Prostate gland (tissue), 2 donors: ENCODE results near the gene C17orf67.

Experiments
- POLR2AphosphoS5 ChIP-seq: sonication (generic); formaldehyde crosslinking; IDR thresholded peaks from one replicate; pipeline ENCODE4 v1.6.1; 2017; ENCODE audit warnings: antibody characterized with exemption
- TF ChIP-seq, protein P1 (sequence below), 4 experiments: fragments of 200-600 bp in 2 of 4; fragments of 450-650 bp in 2 of 4; sonication (generic) in 2 of 4; IDR thresholded peaks; 1 replicate in 3 of 4; 2 replicates in 1 of 4; pipeline ENCODE4 v1.5.1; 2016 to 2019; ENCODE audit warnings: antibody characterized with exemption in 4 of 4, mild to moderate bottlenecking in 2 of 4, moderate library complexity in 2 of 4

DNA sequence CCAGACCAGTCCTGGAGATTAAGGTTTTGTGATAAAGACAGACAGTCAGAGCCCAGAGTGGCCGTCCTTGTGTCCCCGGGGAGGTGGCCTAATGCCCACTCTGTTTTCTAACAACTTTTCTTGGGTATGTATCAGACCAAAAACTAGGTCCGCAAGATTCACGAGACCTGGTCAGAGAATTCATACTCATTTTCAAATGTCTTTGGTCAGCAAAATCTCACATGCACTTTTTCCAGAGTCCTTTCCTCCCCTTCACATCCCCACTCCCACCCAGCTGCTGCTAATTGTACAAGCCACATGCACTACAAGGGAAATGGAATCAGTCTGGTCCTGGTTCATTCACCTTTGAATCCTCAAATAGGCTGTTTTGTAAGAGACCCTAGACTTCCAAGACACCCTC lies 61.7 kb downstream of the C17orf67 start:
- TF ChIP-seq, protein P1, sequence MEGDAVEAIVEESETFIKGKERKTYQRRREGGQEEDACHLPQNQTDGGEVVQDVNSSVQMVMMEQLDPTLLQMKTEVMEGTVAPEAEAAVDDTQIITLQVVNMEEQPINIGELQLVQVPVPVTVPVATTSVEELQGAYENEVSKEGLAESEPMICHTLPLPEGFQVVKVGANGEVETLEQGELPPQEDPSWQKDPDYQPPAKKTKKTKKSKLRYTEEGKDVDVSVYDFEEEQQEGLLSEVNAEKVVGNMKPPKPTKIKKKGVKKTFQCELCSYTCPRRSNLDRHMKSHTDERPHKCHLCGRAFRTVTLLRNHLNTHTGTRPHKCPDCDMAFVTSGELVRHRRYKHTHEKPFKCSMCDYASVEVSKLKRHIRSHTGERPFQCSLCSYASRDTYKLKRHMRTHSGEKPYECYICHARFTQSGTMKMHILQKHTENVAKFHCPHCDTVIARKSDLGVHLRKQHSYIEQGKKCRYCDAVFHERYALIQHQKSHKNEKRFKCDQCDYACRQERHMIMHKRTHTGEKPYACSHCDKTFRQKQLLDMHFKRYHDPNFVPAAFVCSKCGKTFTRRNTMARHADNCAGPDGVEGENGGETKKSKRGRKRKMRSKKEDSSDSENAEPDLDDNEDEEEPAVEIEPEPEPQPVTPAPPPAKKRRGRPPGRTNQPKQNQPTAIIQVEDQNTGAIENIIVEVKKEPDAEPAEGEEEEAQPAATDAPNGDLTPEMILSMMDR (IDR thresholded peaks at IDR 0.05), result no peak
- TF ChIP-seq POLR2AphosphoS5, result no peak
